GM23248 (cell line): ENCODE data around the gene PLEKHJ1. TPM values are rescaled to one million over a fixed set of nuclear protein-coding genes. Genes with fewer than 3 reads are reported as not detected.

Experiments used
- DNase-seq: peaks from one replicate; pipeline ENCODE4 v3.0.0-alpha.2; 2015
- H2AFZ ChIP-seq: fragments of 200-600 bp; sonication (generic); 2 replicates; pipeline ENCODE4 v1.6.1; 2016; ENCODE audit warnings: antibody characterized with exemption
- H3F3A ChIP-seq: fragments of 200-600 bp; sonication (generic); 2 replicates; pipeline ENCODE4 v1.6.1; 2016; ENCODE audit warnings: mild to moderate bottlenecking, antibody characterized with exemption, mixed run types; ENCODE audit not compliant: insufficient read depth
- H3K27ac ChIP-seq: fragments of 200-600 bp; sonication (generic); 2 replicates; pipeline ENCODE4 v1.5.1; 2016; ENCODE audit warnings: mild to moderate bottlenecking
- H3K27me3 ChIP-seq: fragments of 200-600 bp; sonication (generic); replicated peaks from 2 replicates; pipeline ENCODE4 v1.6.1; 2016; ENCODE audit warnings: mild to moderate bottlenecking; ENCODE audit not compliant: insufficient read depth
- H3K36me3 ChIP-seq: fragments of 200-600 bp; sonication (generic); 2 replicates; pipeline ENCODE4 v1.6.1; 2016; ENCODE audit warnings: low read depth, mild to moderate bottlenecking
- H3K4me1 ChIP-seq: fragments of 200-600 bp; sonication (generic); 2 replicates; pipeline ENCODE4 v1.6.1; 2016; ENCODE audit warnings: mild to moderate bottlenecking; ENCODE audit not compliant: insufficient read depth
- H3K4me2 ChIP-seq: fragments of 200-600 bp; sonication (generic); one replicate; pipeline ENCODE4 v1.6.1; 2016; ENCODE audit warnings: mild to moderate bottlenecking; ENCODE audit not compliant: unreplicated experiment
- H3K4me3 ChIP-seq: fragments of 200-600 bp; sonication (generic); 2 replicates; pipeline ENCODE4 v1.5.1; 2016; ENCODE audit warnings: mild to moderate bottlenecking
- H3K79me2 ChIP-seq: fragments of 200-600 bp; sonication (generic); 2 replicates; pipeline ENCODE4 v1.6.1; 2016; ENCODE audit warnings: mild to moderate bottlenecking; ENCODE audit not compliant: insufficient read depth
- H3K9ac ChIP-seq: fragments of 200-600 bp; sonication (generic); 2 replicates; pipeline ENCODE4 v1.6.1; 2016; ENCODE audit warnings: mild to moderate bottlenecking
- H3K9me2 ChIP-seq: fragments of 200-600 bp; sonication (generic); 2 replicates; pipeline ENCODE4 v1.6.1; 2016; ENCODE audit warnings: mixed run types, mild to moderate bottlenecking, moderate library complexity; ENCODE audit not compliant: insufficient read depth
- H3K9me3 ChIP-seq: fragments of 200-600 bp; sonication (generic); one replicate; pipeline ENCODE4 v1.6.1; 2017; ENCODE audit warnings: low read depth
- H4K20me1 ChIP-seq: fragments of 200-600 bp; sonication (generic); 2 replicates; pipeline ENCODE4 v1.6.0; 2016; ENCODE audit not compliant: insufficient read depth
- EZH2 ChIP-seq: fragments of 200-600 bp; sonication (generic); IDR thresholded peaks from 2 replicates; pipeline ENCODE4 v1.6.1; 2018; ENCODE audit warnings: antibody characterized with exemption, mild to moderate bottlenecking; ENCODE audit not compliant: insufficient read depth, poor library complexity, severe bottlenecking
- EZH2phosphoT487 ChIP-seq: fragments of 200-600 bp; sonication (generic); IDR thresholded peaks from 2 replicates; pipeline ENCODE4 v1.6.1; 2018; ENCODE audit warnings: antibody characterized with exemption, moderate library complexity, mild to moderate bottlenecking, low read depth; ENCODE audit not compliant: insufficient read depth
- WGBS, 2 experiments: methylation state at CpG; one replicate each; pipeline ENCODE4 v1.1.6; 2015 to 2017; ENCODE audit warnings: low lambda C conversion rate in 2 of 2, low coverage in 1 of 2; ENCODE audit errors: missing lambda C conversion rate in 2 of 2; 5-methylcytosine and 5-hydroxymethylcytosine counted together
- in situ Hi-C: fragments of 300-500 bp; cut with MboI; formaldehyde crosslinking; loops from 2 replicates; pipeline ENCODE4 v1.15.0; 2020
- polyA plus RNA-seq: library from polyadenylated mRNA; unstranded; fragments of >200 nt; fragmentation: Nextera tagmentation; extraction: Ambion mirVana; gene quantifications from 2 replicates; pipeline ENCODE4 v1.2.1, GENCODE V29; 2016
- total RNA-seq: library from RNA; depleted of rRNA; stranded (reverse); fragments of >200 nt; shearing (Covaris generic); gene quantifications from 2 replicates; pipeline ENCODE4 v1.2.3, GENCODE V29; 2014

Gene PLEKHJ1
- total and polyA plus RNA-seq, 2 experiments from 2014 or later: 62.3 to 68.3 TPM

GRCh38 chr19:2195914-2196313 lies 40.2 kb downstream of the PLEKHJ1 start:
- no peaks in the 10 kb centered on the region for H3K4me1 ChIP-seq
- no peak overlapping the region for H3K27ac ChIP-seq
- in situ Hi-C loops: no loop called here
- no peaks in the 10 kb centered on the region for H4K20me1 ChIP-seq
- no peak overlapping the region for H3K9ac ChIP-seq
- no peaks in the 10 kb centered on the region for H3K9me3 ChIP-seq
- H3K27me3 ChIP-seq: no peaks in the 10 kb centered on the region
- no peak overlapping the region for H3K4me2 ChIP-seq
- 0 out of 2 replicates have a peak, but pooled peaks cover 5% of the 10 kb centered on the region for H3K36me3 ChIP-seq
- 98% methylated on average over 15 to 19 of the region's 19 CpGs for WGBS, 2 experiments
- H3K79me2 ChIP-seq: peaks cover 96% of the 10 kb centered on the region
- no peaks in the 10 kb centered on the region for H3K9me2 ChIP-seq
- no peak overlapping the region for H3K4me3 ChIP-seq
- no peaks in the 10 kb centered on the region for H3F3A ChIP-seq
- DNase-seq: no peak
- H2AFZ ChIP-seq: no peak overlapping the region
- TF ChIP-seq EZH2phosphoT487: no peak
- TF ChIP-seq EZH2: no peak

GRCh38 chr19:2195361-2195760 lies 40.8 kb downstream of the PLEKHJ1 start:
- Histone ChIP-seq H3K79me2 (peaks cover 98% of the 10 kb centered on the region), H3K4me2 (no peak overlapping the region), H3K4me3 (no peak overlapping the region), H3K9me2 (no peaks in the 10 kb centered on the region), H4K20me1 (no peaks in the 10 kb centered on the region), H2AFZ (no peak overlapping the region), H3K36me3 (0 out of 2 replicates have a peak, but pooled peaks cover 5% of the 10 kb centered on the region), H3K27ac (no peak overlapping the region), H3K4me1 (no peaks in the 10 kb centered on the region), H3K9me3 (no peaks in the 10 kb centered on the region), H3F3A (no peaks in the 10 kb centered on the region), H3K27me3 (no peaks in the 10 kb centered on the region), H3K9ac (no peak overlapping the region)
- WGBS, 2 experiments: 94 to 96% methylated on average over 13 of the region's 13 CpGs
- in situ Hi-C loops: no loop called here
- TF ChIP-seq EZH2: no peak
- TF ChIP-seq EZH2phosphoT487: no peak
- no peak for DNase-seq

GRCh38 chr19:2194513-2195078 lies 41.5 kb downstream of the PLEKHJ1 start:
- Histone ChIP-seq H3K4me3 (no peak overlapping the region), H3K4me2 (no peak overlapping the region), H4K20me1 (no peaks in the 10 kb centered on the region), H2AFZ (no peak overlapping the region), H3K4me1 (no peaks in the 10 kb centered on the region), H3K36me3 (0 out of 2 replicates have a peak, but pooled peaks cover 5% of the 10 kb centered on the region), H3F3A (no peaks in the 10 kb centered on the region), H3K79me2 (peaks cover 98% of the 10 kb centered on the region), H3K27ac (no peak overlapping the region), H3K9me3 (no peaks in the 10 kb centered on the region), H3K9me2 (no peaks in the 10 kb centered on the region), H3K9ac (no peak overlapping the region), H3K27me3 (no peaks in the 10 kb centered on the region)
- no peak for DNase-seq
- TF ChIP-seq EZH2phosphoT487 (no peak), EZH2 (no peak)
- in situ Hi-C loops: no loop called here
- WGBS, 2 experiments: 71 to 78% methylated on average over 23 to 25 of the region's 25 CpGs

GRCh38 chr19:2193807-2194206 lies 42.3 kb downstream of the PLEKHJ1 start:
- H3K9ac ChIP-seq: no peak overlapping the region
- peaks cover 98% of the 10 kb centered on the region for H3K79me2 ChIP-seq
- no peaks in the 10 kb centered on the region for H3F3A ChIP-seq
- H2AFZ ChIP-seq: no peak overlapping the region
- no peaks in the 10 kb centered on the region for H3K27me3 ChIP-seq
- H3K4me1 ChIP-seq: no peaks in the 10 kb centered on the region
- H3K9me3 ChIP-seq: no peaks in the 10 kb centered on the region
- no peaks in the 10 kb centered on the region for H3K9me2 ChIP-seq
- no peak overlapping the region for H3K4me3 ChIP-seq
- DNase-seq: no peak
- TF ChIP-seq EZH2: no peak
- TF ChIP-seq EZH2phosphoT487: no peak
- no peak overlapping the region for H3K27ac ChIP-seq
- WGBS, 2 experiments: 94 to 95% methylated on average over 17 to 18 of the region's 18 CpGs
- no peaks in the 10 kb centered on the region for H4K20me1 ChIP-seq
- H3K36me3 ChIP-seq: 0 out of 2 replicates have a peak, but pooled peaks cover 5% of the 10 kb centered on the region
- in situ Hi-C loops: no loop called here
- no peak overlapping the region for H3K4me2 ChIP-seq
